OCI-LY7 (cell line): Measurements from ENCODE around the gene CHN1.

Experiments used
- EZH2phosphoT487 ChIP-seq: fragments of 200-600 bp; sonication (generic); IDR thresholded peaks from 2 replicates; pipeline ENCODE4 v1.6.1; 2018; ENCODE audit warnings: low read depth, borderline replicate concordance, mild to moderate bottlenecking, mixed run types, antibody characterized with exemption, low read length, moderate library complexity, mixed read lengths
- TF ChIP-seq, protein P1 (sequence below): fragments of 200-600 bp; sonication (generic); conservative IDR thresholded peaks from 2 replicates; pipeline ENCODE4 v1.5.1; 2014; ENCODE audit warnings: mild to moderate bottlenecking, antibody characterized with exemption, low read length, moderate library complexity, mixed read lengths

DNA sequence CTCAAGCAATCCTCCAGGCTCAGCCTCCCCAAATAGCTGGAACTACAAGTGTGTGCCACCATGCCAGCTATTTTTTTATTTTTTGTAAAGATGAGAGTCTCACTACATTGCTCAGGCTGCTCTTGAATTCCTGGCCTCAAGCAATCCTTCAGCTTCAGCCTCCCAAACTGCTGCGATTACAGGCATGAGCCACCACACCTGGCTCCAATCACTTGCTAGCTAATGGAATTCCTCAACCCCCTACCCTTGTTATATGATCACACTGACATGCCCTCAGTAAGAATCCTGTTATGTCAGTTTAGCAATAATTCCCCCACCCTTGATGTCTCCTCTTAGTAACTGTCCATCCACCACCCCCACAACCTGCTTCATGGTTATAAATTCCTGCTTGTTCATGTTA, 12.3 kb downstream of the CHN1 start:
- TF ChIP-seq, protein P1, sequence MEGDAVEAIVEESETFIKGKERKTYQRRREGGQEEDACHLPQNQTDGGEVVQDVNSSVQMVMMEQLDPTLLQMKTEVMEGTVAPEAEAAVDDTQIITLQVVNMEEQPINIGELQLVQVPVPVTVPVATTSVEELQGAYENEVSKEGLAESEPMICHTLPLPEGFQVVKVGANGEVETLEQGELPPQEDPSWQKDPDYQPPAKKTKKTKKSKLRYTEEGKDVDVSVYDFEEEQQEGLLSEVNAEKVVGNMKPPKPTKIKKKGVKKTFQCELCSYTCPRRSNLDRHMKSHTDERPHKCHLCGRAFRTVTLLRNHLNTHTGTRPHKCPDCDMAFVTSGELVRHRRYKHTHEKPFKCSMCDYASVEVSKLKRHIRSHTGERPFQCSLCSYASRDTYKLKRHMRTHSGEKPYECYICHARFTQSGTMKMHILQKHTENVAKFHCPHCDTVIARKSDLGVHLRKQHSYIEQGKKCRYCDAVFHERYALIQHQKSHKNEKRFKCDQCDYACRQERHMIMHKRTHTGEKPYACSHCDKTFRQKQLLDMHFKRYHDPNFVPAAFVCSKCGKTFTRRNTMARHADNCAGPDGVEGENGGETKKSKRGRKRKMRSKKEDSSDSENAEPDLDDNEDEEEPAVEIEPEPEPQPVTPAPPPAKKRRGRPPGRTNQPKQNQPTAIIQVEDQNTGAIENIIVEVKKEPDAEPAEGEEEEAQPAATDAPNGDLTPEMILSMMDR = no peak
- no peak for TF ChIP-seq EZH2phosphoT487
